Measurements from ENCODE around the gene TMEM231. TPM values are rescaled to one million over a fixed set of nuclear protein-coding genes. Genes with fewer than 3 reads are reported as not detected.

TMEM231 gene
- total and polyA plus RNA-seq, 2 donors (not counting 3 experiments of a cell fraction or from before 2014, with no cell fraction given) = 10.0 to 35.8 TPM

GRCh38 chr16:75532142-75532765 lies 23.8 kb downstream of the TMEM231 start:
- dilution Hi-C loops (cut with MboI; ENCODE audit: extremely low pct_ligation_motif_present, low sequenced_read_pairs) (no loop called here), intact Hi-C loops (cut with micrococcal nuclease) (no loop called here)
- Histone ChIP-seq H3K4me2 (ENCODE audit: insufficient read depth, low read length) (no peak overlapping the region), H3K4me1 (ENCODE audit: control insufficient read depth, extremely low read depth, insufficient read depth, low read length) (no peaks in the 10 kb centered on the region), H3K36me3 (ENCODE audit: control insufficient read depth in 2 of 2, extremely low read depth in 1 of 2, insufficient read depth in 2 of 2, low read length in 2 of 2) (no peaks in the 10 kb centered on the region), H3K4me3 (replicated peaks in 1 of 3; ENCODE audit: insufficient read depth in 1 of 3, low read depth in 1 of 3, low read length in 3 of 3) (no peak overlapping the region), H2AFZ (ENCODE audit: low read depth, low read length) (no peak overlapping the region), H3K9ac (replicated peaks; ENCODE audit: extremely low read depth, insufficient read depth, low read length) (no peak overlapping the region), H3K9me3 (replicated peaks; ENCODE audit: control insufficient read depth, insufficient read depth, low read length) (no peaks in the 10 kb centered on the region), H3K27ac (ENCODE audit: insufficient read depth, low read depth, low read length) (no peak overlapping the region), H3K79me2 (ENCODE audit: control insufficient read depth, insufficient read depth, low read length) (no peaks in the 10 kb centered on the region), H3K27me3 (ENCODE audit: control insufficient read depth in 2 of 2, insufficient read depth in 2 of 2, low read length in 2 of 2) (no peaks in the 10 kb centered on the region), H4K20me1 (replicated peaks; ENCODE audit: control insufficient read depth, extremely low read depth, insufficient read depth, low read length) (no peaks in the 10 kb centered on the region), H3K9me1 (replicated peaks; ENCODE audit: control insufficient read depth, extremely low read depth, insufficient read depth, low read length) (no peaks in the 10 kb centered on the region)
- FAIRE-seq (no peak), DNase-seq (ENCODE audit: low read depth, low spot score) (no peak)
- ChIA-PET POLR2A (interaction anchor here (0.6 to 0.9 kb wide), 2 partner anchors 9 to 15 kb away, joined by 3 to 4 read pairs; no protein-coding TSS in a partner anchor), CTCF (interaction anchor here (0.8 to 1.8 kb wide), 3 partner anchors 10 to 19 kb away, joined by 3 to 11 read pairs (median 5); no protein-coding TSS in a partner anchor)
- no peak for TF ChIP-seq MAX (IDR thresholded peaks at IDR 0.05; ENCODE audit: insufficient read depth, insufficient read length)
- no peak for TF ChIP-seq EZH2 (IDR thresholded peaks at IDR 0.05; ENCODE audit: borderline replicate concordance, low read depth, low read length, severe bottlenecking)
- TF ChIP-seq MYC (IDR thresholded peaks at IDR 0.05; ENCODE audit: low read depth, low read length) = no peak
- TF ChIP-seq POLR2A (IDR thresholded peaks at IDR 0.05; ENCODE audit: low read depth, low read length) = no peak
- no peak for TF ChIP-seq POLR2AphosphoS5 (IDR thresholded peaks at IDR 0.05; ENCODE audit: insufficient read depth, low read depth, low read length)
- TF ChIP-seq CTCF (IDR thresholded peaks at IDR 0.05; ENCODE audit: extremely low read depth in 1 of 2, insufficient read depth in 1 of 2, low read depth in 1 of 2, low read length in 2 of 2) = no peak
- no peak for TF ChIP-seq GATA2 (IDR thresholded peaks at IDR 0.05; ENCODE audit: insufficient read depth, insufficient read length, low read depth, low read length)
- no peak for TF ChIP-seq FOS (IDR thresholded peaks at IDR 0.05; ENCODE audit: borderline replicate concordance, insufficient read depth, low read length)
- no peak for TF ChIP-seq JUN (IDR thresholded peaks at IDR 0.05; ENCODE audit: borderline replicate concordance, insufficient read depth, insufficient read length, low read depth)
- BruUV-seq (replicated peaks) = no TSS peak
